ENCODE data around the gene HEXIM1.

The HEXIM1 gene

GRCh38 chr17:45114117-45114932 lies 34.0 kb upstream of the HEXIM1 start:
- H3K27me3 ChIP-seq (ENCODE audit: control insufficient read depth, insufficient read depth, low read length, poor library complexity, severe bottlenecking) = no peaks in the 10 kb centered on the region
- no peaks in the 10 kb centered on the region for H3K4me1 ChIP-seq (ENCODE audit: control insufficient read depth, insufficient read depth, low read length)
- no peak overlapping the region for H3K4me3 ChIP-seq (ENCODE audit: insufficient read depth, low read depth, low read length)
- WGBS, 2 experiments = 89% methylated on average over 19 of the region's 19 CpGs
- H3K36me3 ChIP-seq (ENCODE audit: control insufficient read depth, insufficient read depth, low read length) = no peaks in the 10 kb centered on the region
- no peak overlapping the region for H3K27ac ChIP-seq (ENCODE audit: insufficient read depth, low read depth, low read length, poor library complexity, severe bottlenecking)
- no peaks in the 10 kb centered on the region for H3K9me3 ChIP-seq (ENCODE audit: control insufficient read depth, low read length)

DNA sequence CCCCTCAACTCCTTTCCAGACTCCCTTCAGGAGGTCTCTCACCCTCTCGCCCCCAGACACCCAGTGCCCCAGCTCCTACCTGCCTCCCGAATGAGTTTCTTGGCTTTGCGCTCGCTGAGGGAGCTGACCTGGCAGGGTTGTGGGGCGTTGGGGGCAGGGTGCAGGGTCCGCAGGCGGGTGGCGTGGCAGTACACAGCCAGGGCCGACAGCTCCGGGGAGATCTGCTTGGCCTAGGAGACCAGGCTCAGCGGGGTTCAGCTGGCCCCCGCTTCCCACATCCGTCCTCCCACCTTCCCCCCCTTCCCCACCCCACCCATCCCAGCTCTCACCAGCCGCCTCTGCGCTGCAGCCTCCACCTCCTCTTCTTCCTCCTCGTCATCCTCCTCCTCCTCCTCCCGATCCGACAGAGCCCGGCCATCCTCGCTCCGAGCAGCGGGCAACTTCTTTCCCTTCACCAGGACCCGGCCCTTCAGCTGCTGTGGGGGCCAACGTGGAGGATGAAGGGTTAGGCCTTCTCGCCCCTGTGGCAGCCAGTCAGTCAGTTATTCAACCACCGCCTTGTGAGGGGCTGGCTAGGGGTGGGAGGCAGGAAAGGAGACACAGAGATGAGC lies 33.2 kb upstream of the HEXIM1 start:
- Histone ChIP-seq H3K36me3 (ENCODE audit: control insufficient read depth, insufficient read depth, low read length) (no peaks in the 10 kb centered on the region), H3K4me3 (ENCODE audit: insufficient read depth, low read depth, low read length) (no peak overlapping the region), H3K27me3 (ENCODE audit: control insufficient read depth, insufficient read depth, low read length, poor library complexity, severe bottlenecking) (no peaks in the 10 kb centered on the region), H3K4me1 (ENCODE audit: control insufficient read depth, insufficient read depth, low read length) (no peaks in the 10 kb centered on the region), H3K9me3 (ENCODE audit: control insufficient read depth, low read length) (no peaks in the 10 kb centered on the region), H3K27ac (ENCODE audit: insufficient read depth, low read depth, low read length, poor library complexity, severe bottlenecking) (no peak overlapping the region)
- WGBS, 2 experiments = 88 to 90% methylated on average over 26 of the region's 26 CpGs

GRCh38 chr17:45115871-45116270 lies 32.4 kb upstream of the HEXIM1 start:
- H3K9me3 ChIP-seq (ENCODE audit: control insufficient read depth, low read length) = no peaks in the 10 kb centered on the region
- H3K4me3 ChIP-seq (ENCODE audit: insufficient read depth, low read depth, low read length) = no peak overlapping the region
- H3K4me1 ChIP-seq (ENCODE audit: control insufficient read depth, insufficient read depth, low read length) = no peaks in the 10 kb centered on the region
- H3K36me3 ChIP-seq (ENCODE audit: control insufficient read depth, insufficient read depth, low read length) = no peaks in the 10 kb centered on the region
- no peaks in the 10 kb centered on the region for H3K27me3 ChIP-seq (ENCODE audit: control insufficient read depth, insufficient read depth, low read length, poor library complexity, severe bottlenecking)
- H3K27ac ChIP-seq (ENCODE audit: insufficient read depth, low read depth, low read length, poor library complexity, severe bottlenecking) = no peak overlapping the region
- 91 to 94% methylated on average over 10 to 11 of the region's 11 CpGs for WGBS, 2 experiments

DNA sequence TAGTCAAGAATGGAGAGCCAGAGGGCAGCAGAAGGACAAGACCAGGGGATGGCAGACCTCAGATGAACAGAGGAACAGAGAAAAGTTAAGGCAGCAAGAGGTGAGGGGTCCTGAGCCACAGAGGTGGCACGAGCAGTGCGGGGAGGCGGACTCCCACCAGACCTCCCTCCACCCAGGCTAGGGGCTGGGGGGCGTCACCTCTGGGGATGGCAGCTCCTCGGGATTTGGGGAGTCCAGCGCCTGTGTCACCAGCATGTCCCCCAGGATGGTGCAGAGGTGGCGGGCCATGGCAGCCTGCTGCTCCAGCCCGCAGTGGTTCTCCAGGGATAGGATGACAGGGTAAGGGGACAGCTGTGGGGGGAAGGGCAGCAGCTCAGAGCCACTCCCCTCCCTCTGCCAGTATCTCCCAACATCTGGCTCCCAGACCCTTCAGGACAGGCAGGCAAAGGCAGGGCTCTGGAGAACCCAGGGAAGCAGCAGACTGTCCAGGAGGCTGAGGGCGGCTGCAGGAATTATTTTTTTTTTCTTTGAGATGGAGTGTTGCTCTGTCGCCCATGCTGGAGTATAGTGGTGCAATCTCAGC lies 31.8 kb upstream of the HEXIM1 start:
- WGBS, 2 experiments = 82 to 87% methylated on average over 10 of the region's 10 CpGs
- Histone ChIP-seq H3K4me1 (ENCODE audit: control insufficient read depth, insufficient read depth, low read length) (no peaks in the 10 kb centered on the region), H3K9me3 (ENCODE audit: control insufficient read depth, low read length) (no peaks in the 10 kb centered on the region), H3K27me3 (ENCODE audit: control insufficient read depth, insufficient read depth, low read length, poor library complexity, severe bottlenecking) (no peaks in the 10 kb centered on the region), H3K4me3 (ENCODE audit: insufficient read depth, low read depth, low read length) (no peak overlapping the region), H3K27ac (ENCODE audit: insufficient read depth, low read depth, low read length, poor library complexity, severe bottlenecking) (no peak overlapping the region), H3K36me3 (ENCODE audit: control insufficient read depth, insufficient read depth, low read length) (no peaks in the 10 kb centered on the region)

GRCh38 chr17:45117334-45117733 lies 30.9 kb upstream of the HEXIM1 start:
- Histone ChIP-seq H3K4me1 (ENCODE audit: control insufficient read depth, insufficient read depth, low read length) (no peaks in the 10 kb centered on the region), H3K27me3 (ENCODE audit: control insufficient read depth, insufficient read depth, low read length, poor library complexity, severe bottlenecking) (no peaks in the 10 kb centered on the region), H3K9me3 (ENCODE audit: control insufficient read depth, low read length) (no peaks in the 10 kb centered on the region), H3K4me3 (ENCODE audit: insufficient read depth, low read depth, low read length) (no peak overlapping the region), H3K36me3 (ENCODE audit: control insufficient read depth, insufficient read depth, low read length) (no peaks in the 10 kb centered on the region), H3K27ac (ENCODE audit: insufficient read depth, low read depth, low read length, poor library complexity, severe bottlenecking) (no peak overlapping the region)
- WGBS, 2 experiments = 94 to 95% methylated on average over 4 of the region's 4 CpGs

- H3K27me3 ChIP-seq (ENCODE audit: control insufficient read depth, insufficient read depth, low read length, poor library complexity, severe bottlenecking) = no peaks in the 10 kb centered on the region
- H3K4me3 ChIP-seq (ENCODE audit: insufficient read depth, low read depth, low read length) = no peak overlapping the region
- no peak overlapping the region for H3K27ac ChIP-seq (ENCODE audit: insufficient read depth, low read depth, low read length, poor library complexity, severe bottlenecking)
- no peaks in the 10 kb centered on the region for H3K4me1 ChIP-seq (ENCODE audit: control insufficient read depth, insufficient read depth, low read length)
- H3K9me3 ChIP-seq (ENCODE audit: control insufficient read depth, low read length) = no peaks in the 10 kb centered on the region
- no peaks in the 10 kb centered on the region for H3K36me3 ChIP-seq (ENCODE audit: control insufficient read depth, insufficient read depth, low read length)
- 97% methylated on average over 20 of the region's 20 CpGs for WGBS, 2 experiments
Measured at GRCh38 chr17:45117848-45118646, 30.2 kb upstream of the HEXIM1 start.

GRCh38 chr17:45118691-45119090 lies 29.6 kb upstream of the HEXIM1 start:
- Histone ChIP-seq H3K9me3 (ENCODE audit: control insufficient read depth, low read length) (no peaks in the 10 kb centered on the region), H3K36me3 (ENCODE audit: control insufficient read depth, insufficient read depth, low read length) (no peaks in the 10 kb centered on the region), H3K4me3 (ENCODE audit: insufficient read depth, low read depth, low read length) (no peak overlapping the region), H3K4me1 (ENCODE audit: control insufficient read depth, insufficient read depth, low read length) (no peaks in the 10 kb centered on the region), H3K27ac (ENCODE audit: insufficient read depth, low read depth, low read length, poor library complexity, severe bottlenecking) (no peak overlapping the region), H3K27me3 (ENCODE audit: control insufficient read depth, insufficient read depth, low read length, poor library complexity, severe bottlenecking) (no peaks in the 10 kb centered on the region)
- 95 to 96% methylated on average over 23 of the region's 23 CpGs for WGBS, 2 experiments

DNA sequence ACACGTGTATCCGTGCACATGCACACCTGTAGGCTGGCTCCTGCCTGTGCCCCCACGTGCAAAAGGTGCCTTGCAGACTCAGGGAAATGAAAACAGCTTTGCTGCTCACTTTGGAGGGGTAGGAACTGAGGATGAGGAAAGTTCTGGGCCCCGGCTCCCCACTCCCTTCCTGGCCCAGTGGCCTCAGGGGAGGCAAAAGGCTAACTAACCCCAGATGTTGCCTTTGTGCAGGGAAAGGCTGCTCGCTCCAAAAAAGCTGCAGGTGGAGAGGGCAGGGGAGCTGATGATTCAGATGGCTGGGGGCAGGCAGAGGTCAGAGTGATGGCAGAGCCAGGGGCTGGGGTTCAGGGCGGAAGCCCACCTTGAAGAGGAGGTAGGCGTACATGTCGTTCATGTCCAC lies 28.3 kb upstream of the HEXIM1 start:
- Histone ChIP-seq H3K27me3 (ENCODE audit: control insufficient read depth, insufficient read depth, low read length, poor library complexity, severe bottlenecking) (no peaks in the 10 kb centered on the region), H3K4me3 (ENCODE audit: insufficient read depth, low read depth, low read length) (no peak overlapping the region), H3K4me1 (ENCODE audit: control insufficient read depth, insufficient read depth, low read length) (no peaks in the 10 kb centered on the region), H3K27ac (ENCODE audit: insufficient read depth, low read depth, low read length, poor library complexity, severe bottlenecking) (no peak overlapping the region), H3K9me3 (ENCODE audit: control insufficient read depth, low read length) (no peaks in the 10 kb centered on the region), H3K36me3 (ENCODE audit: control insufficient read depth, insufficient read depth, low read length) (no peaks in the 10 kb centered on the region)
- 92 to 95% methylated on average over 8 of the region's 8 CpGs for WGBS, 2 experiments

- 95 to 96% methylated on average over 22 of the region's 22 CpGs for WGBS, 2 experiments
- no peaks in the 10 kb centered on the region for H3K36me3 ChIP-seq (ENCODE audit: control insufficient read depth, insufficient read depth, low read length)
- no peak overlapping the region for H3K4me3 ChIP-seq (ENCODE audit: insufficient read depth, low read depth, low read length)
- no peak overlapping the region for H3K27ac ChIP-seq (ENCODE audit: insufficient read depth, low read depth, low read length, poor library complexity, severe bottlenecking)
- H3K9me3 ChIP-seq (ENCODE audit: control insufficient read depth, low read length) = no peaks in the 10 kb centered on the region
- H3K4me1 ChIP-seq (ENCODE audit: control insufficient read depth, insufficient read depth, low read length) = no peaks in the 10 kb centered on the region
- no peaks in the 10 kb centered on the region for H3K27me3 ChIP-seq (ENCODE audit: control insufficient read depth, insufficient read depth, low read length, poor library complexity, severe bottlenecking)
Measured at GRCh38 chr17:45120558-45120957, 27.7 kb upstream of the HEXIM1 start.

DNA sequence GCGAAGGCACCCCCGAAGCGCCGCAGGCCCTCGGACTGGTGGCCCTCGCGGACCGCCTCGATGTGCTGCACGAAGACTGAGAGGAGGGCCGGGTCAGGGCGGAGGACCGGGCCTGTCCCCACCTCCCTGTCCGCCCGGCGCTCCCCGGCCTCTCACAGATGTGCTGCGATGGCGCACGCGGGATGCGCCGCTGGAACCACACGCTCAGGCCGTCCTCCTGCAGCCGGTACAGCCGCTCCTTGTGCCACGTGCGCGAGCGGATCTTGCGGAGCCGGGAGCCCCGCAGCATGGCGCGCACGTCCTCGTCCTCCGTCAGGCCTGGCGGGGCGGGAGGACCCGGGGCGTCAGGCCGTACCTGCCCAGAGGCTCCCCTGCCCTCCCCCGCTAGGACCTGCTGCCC lies 27.2 kb upstream of the HEXIM1 start:
- H3K27me3 ChIP-seq (ENCODE audit: control insufficient read depth, insufficient read depth, low read length, poor library complexity, severe bottlenecking) = no peaks in the 10 kb centered on the region
- H3K4me3 ChIP-seq (ENCODE audit: insufficient read depth, low read depth, low read length) = no peak overlapping the region
- H3K9me3 ChIP-seq (ENCODE audit: control insufficient read depth, low read length) = no peaks in the 10 kb centered on the region
- H3K27ac ChIP-seq (ENCODE audit: insufficient read depth, low read depth, low read length, poor library complexity, severe bottlenecking) = no peak overlapping the region
- no peaks in the 10 kb centered on the region for H3K36me3 ChIP-seq (ENCODE audit: control insufficient read depth, insufficient read depth, low read length)
- H3K4me1 ChIP-seq (ENCODE audit: control insufficient read depth, insufficient read depth, low read length) = no peaks in the 10 kb centered on the region
- WGBS, 2 experiments = 95% methylated on average over 45 of the region's 45 CpGs

All from ectodermal cell (in vitro differentiated cells).